GM23338 (cell line): ENCODE data around the gene PAM16. TPM values are rescaled to one million over a fixed set of nuclear protein-coding genes. Genes with fewer than 3 reads are reported as not detected.

ENCODE experiments used
- ATAC-seq: fragments of 200-7000 bp; cut with Tn5 transposase; 3 replicates; pipeline ENCODE4 v1.9.1; 2020
- DNase-seq: peaks from one replicate; pipeline ENCODE4 v3.0.0-alpha.2; 2015; ENCODE audit warnings: low spot score
- H2AFZ ChIP-seq: fragments of 200-600 bp; sonication (generic); 2 replicates; pipeline ENCODE4 v1.8.0; 2016; ENCODE audit warnings: antibody characterized with exemption, mild to moderate bottlenecking, moderate library complexity
- H3F3A ChIP-seq: fragments of 200-600 bp; sonication (generic); replicated peaks from 2 replicates; pipeline ENCODE4 v1.8.0; 2017; ENCODE audit warnings: antibody characterized with exemption, mixed run types, low read depth
- H3K27ac ChIP-seq: fragments of 200-600 bp; sonication (generic); 2 replicates; pipeline ENCODE4 v1.6.1; 2016; ENCODE audit warnings: low read depth
- H3K27me3 ChIP-seq: fragments of 200-600 bp; sonication (generic); 2 replicates; pipeline ENCODE4 v1.8.0; 2016; ENCODE audit warnings: mild to moderate bottlenecking, mixed run types, moderate library complexity; ENCODE audit not compliant: insufficient read depth
- H3K36me3 ChIP-seq: fragments of 200-600 bp; sonication (generic); 2 replicates; pipeline ENCODE4 v1.8.0; 2016; ENCODE audit warnings: mild to moderate bottlenecking; ENCODE audit not compliant: insufficient read depth
- H3K4me1 ChIP-seq: fragments of 200-600 bp; sonication (generic); 2 replicates; pipeline ENCODE4 v1.8.0; 2016; ENCODE audit warnings: mild to moderate bottlenecking, moderate library complexity; ENCODE audit not compliant: insufficient read depth
- H3K4me2 ChIP-seq: fragments of 200-600 bp; sonication (generic); 2 replicates; pipeline ENCODE4 v1.7.1; 2017; ENCODE audit warnings: mixed run types
- H3K4me3 ChIP-seq: fragments of 200-600 bp; sonication (generic); 2 replicates; pipeline ENCODE4 v1.6.1; 2016; ENCODE audit warnings: mixed run types
- H3K79me2 ChIP-seq: fragments of 200-600 bp; sonication (generic); replicated peaks from 2 replicates; pipeline ENCODE4 v1.8.0; 2017; ENCODE audit warnings: mild to moderate bottlenecking; ENCODE audit not compliant: insufficient read depth
- H3K9me2 ChIP-seq: fragments of 200-600 bp; sonication (generic); 2 replicates; pipeline ENCODE4 v1.8.0; 2017; ENCODE audit not compliant: insufficient read depth
- H4K20me1 ChIP-seq: fragments of 200-600 bp; sonication (generic); replicated peaks from 2 replicates; pipeline ENCODE4 v1.8.0; 2017; ENCODE audit warnings: mild to moderate bottlenecking; ENCODE audit not compliant: insufficient read depth
- H3K27ac Mint-ChIP-seq: 2 replicates; pipeline ENCODE4 v1.8.0; 2020; ENCODE audit warnings: inconsistent platforms, mild to moderate bottlenecking, moderate library complexity, mixed read lengths
- H3K27me3 Mint-ChIP-seq: 3 replicates; pipeline ENCODE4 v1.8.0; 2022; ENCODE audit warnings: low read depth, mild to moderate bottlenecking, moderate library complexity, mixed read lengths, inconsistent platforms; ENCODE audit not compliant: insufficient read depth, poor library complexity
- H3K36me3 Mint-ChIP-seq: 3 replicates; pipeline ENCODE4 v1.8.0; 2021; ENCODE audit warnings: low read depth, mild to moderate bottlenecking, inconsistent platforms, moderate library complexity, mixed read lengths
- H3K4me1 Mint-ChIP-seq: 3 replicates; pipeline ENCODE4 v1.8.0; 2020; ENCODE audit warnings: mild to moderate bottlenecking, inconsistent platforms, mixed read lengths
- H3K4me3 Mint-ChIP-seq: 3 replicates; pipeline ENCODE4 v1.8.0; 2021; ENCODE audit warnings: moderate library complexity, mild to moderate bottlenecking, inconsistent platforms, mixed read lengths
- H3K9me3 Mint-ChIP-seq: 3 replicates; pipeline ENCODE4 v1.8.0; 2020; ENCODE audit warnings: moderate library complexity, mild to moderate bottlenecking, inconsistent platforms, mixed read lengths
- CREB1 ChIP-seq: fragments of 250-450 bp; sonication (Bioruptor Pico); IDR thresholded peaks from 2 replicates; pipeline ENCODE4 v1.5.0; 2020; ENCODE audit warnings: low read depth, mild to moderate bottlenecking, moderate library complexity
- EZH2 ChIP-seq: fragments of 200-600 bp; sonication (generic); IDR thresholded peaks from one replicate; pipeline ENCODE4 v1.8.0; 2017; ENCODE audit warnings: antibody characterized with exemption, mild to moderate bottlenecking, low read depth; ENCODE audit not compliant: unreplicated experiment
- EZH2phosphoT487 ChIP-seq: fragments of 200-600 bp; sonication (generic); IDR thresholded peaks from one replicate; pipeline ENCODE4 v1.8.1; 2018; ENCODE audit warnings: antibody characterized with exemption; ENCODE audit not compliant: unreplicated experiment
- JUNB ChIP-seq: IDR thresholded peaks from one replicate; pipeline ENCODE4 v1.6.1; 2016; ENCODE audit warnings: antibody characterized with exemption; ENCODE audit not compliant: unreplicated experiment
- NANOG ChIP-seq: IDR thresholded peaks from 2 replicates; pipeline ENCODE4 v1.6.1; 2016; ENCODE audit warnings: antibody characterized with exemption, borderline replicate concordance
- POLR2AphosphoS5 ChIP-seq: IDR thresholded peaks from 2 replicates; pipeline ENCODE4 v1.6.1; 2016; ENCODE audit warnings: antibody characterized with exemption, low read depth
- STAT1 ChIP-seq: IDR thresholded peaks from one replicate; pipeline ENCODE4 v1.6.1; 2016; ENCODE audit warnings: antibody characterized with exemption; ENCODE audit not compliant: unreplicated experiment
- ZNF114 ChIP-seq: fragments of 250-450 bp; sonication (Bioruptor Pico); IDR thresholded peaks from 2 replicates; pipeline ENCODE4 v1.5.0; 2020; ENCODE audit warnings: mild to moderate bottlenecking, moderate library complexity
- ZNF331 ChIP-seq: fragments of 250-450 bp; sonication (Bioruptor Pico); IDR thresholded peaks from 2 replicates; pipeline ENCODE4 v1.5.0; 2020; ENCODE audit warnings: low read depth, mild to moderate bottlenecking, moderate library complexity
- polyA plus RNA-seq: library from polyadenylated mRNA; unstranded; fragments of >200 nt; fragmentation: Nextera tagmentation; extraction: Ambion mirVana; gene quantifications from 2 replicates; pipeline ENCODE4 v1.2.1, GENCODE V29; 2016
- total RNA-seq: library from RNA; depleted of rRNA; stranded (reverse); fragments of >200 nt; shearing (Covaris generic); gene quantifications from 2 replicates; pipeline ENCODE4 v1.2.3, GENCODE V29; 2014
- TF ChIP-seq, protein P1 (sequence below): IDR thresholded peaks from 2 replicates; pipeline ENCODE4 v1.6.1; 2016; ENCODE audit warnings: antibody characterized with exemption
- TF ChIP-seq, protein P2 (sequence below): fragments of 250-450 bp; sonication (Bioruptor Pico); IDR thresholded peaks from 2 replicates; pipeline ENCODE4 v1.5.0; 2020; ENCODE audit warnings: mild to moderate bottlenecking, moderate library complexity
- TF ChIP-seq, protein P3 (sequence below), 2 experiments: fragments of 200-600 bp in 1 of 2; sonication (generic) in 1 of 2; conservative IDR thresholded peaks; 2 replicates each; pipeline versions ENCODE4 v1.5.1 to v1.6.1; 2016 to 2017; ENCODE audit warnings: antibody characterized with exemption in 2 of 2, low read depth in 2 of 2, mild to moderate bottlenecking in 2 of 2, moderate library complexity in 1 of 2
- TF ChIP-seq, protein P4 (sequence below): IDR thresholded peaks from one replicate; pipeline ENCODE4 v1.6.1; 2018; ENCODE audit warnings: antibody characterized with exemption; ENCODE audit not compliant: unreplicated experiment

PAM16 gene
- total and polyA plus RNA-seq, 2 experiments from 2014 or later = 84.1 to 283 TPM

DNA sequence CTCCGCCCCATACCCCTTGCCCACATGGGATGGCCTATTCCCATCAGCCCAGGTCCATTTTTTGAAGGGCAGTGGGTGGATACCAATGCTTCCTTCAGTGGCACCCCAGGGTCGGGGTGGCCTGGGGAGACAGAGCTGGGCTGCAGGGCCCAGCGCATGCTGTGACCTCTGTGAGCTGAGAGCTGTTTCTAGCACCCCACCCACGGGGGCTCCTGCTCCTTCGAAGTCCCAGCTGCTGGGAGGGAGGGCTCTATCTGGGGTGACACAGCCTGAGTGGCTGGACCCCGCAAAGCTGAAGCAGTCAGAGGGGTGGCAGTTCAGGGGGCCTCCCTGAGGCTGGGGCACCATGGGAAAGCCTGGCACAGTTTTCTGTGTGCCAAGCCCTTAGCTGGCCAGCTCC is 10.7 kb downstream of the PAM16 start:
- H3K36me3 ChIP-seq = no peaks in the 10 kb centered on the region; the same call in 1 of the 2 replicates
- peaks cover 34% of the 10 kb centered on the region for H3K27me3 Mint-ChIP-seq

More for the DNA sequence above, 10.7 kb downstream of the PAM16 start:
- Histone ChIP-seq H3K4me3 (no peak overlapping the region), H3K79me2 (peaks cover 30% of the 10 kb centered on the region), H3K27ac (no peak overlapping the region), H4K20me1 (peaks cover 26% of the 10 kb centered on the region), H3K9me2 (no peaks in the 10 kb centered on the region), H3K4me1 (no peaks in the 10 kb centered on the region), H3K4me2 (no peak overlapping the region), H2AFZ (no peak overlapping the region), H3K27me3 (no peaks in the 10 kb centered on the region), H3F3A (peaks cover 31% of the 10 kb centered on the region; the same call in 1 of the 2 replicates)
- peaks cover 2% of the 10 kb centered on the region; the same call in 1 of the 3 replicates for H3K4me1 Mint-ChIP-seq
- DNase-seq (no peak), ATAC-seq (no peak)
- H3K36me3 Mint-ChIP-seq = peaks cover 29% of the 10 kb centered on the region
- TF ChIP-seq, protein P1, sequence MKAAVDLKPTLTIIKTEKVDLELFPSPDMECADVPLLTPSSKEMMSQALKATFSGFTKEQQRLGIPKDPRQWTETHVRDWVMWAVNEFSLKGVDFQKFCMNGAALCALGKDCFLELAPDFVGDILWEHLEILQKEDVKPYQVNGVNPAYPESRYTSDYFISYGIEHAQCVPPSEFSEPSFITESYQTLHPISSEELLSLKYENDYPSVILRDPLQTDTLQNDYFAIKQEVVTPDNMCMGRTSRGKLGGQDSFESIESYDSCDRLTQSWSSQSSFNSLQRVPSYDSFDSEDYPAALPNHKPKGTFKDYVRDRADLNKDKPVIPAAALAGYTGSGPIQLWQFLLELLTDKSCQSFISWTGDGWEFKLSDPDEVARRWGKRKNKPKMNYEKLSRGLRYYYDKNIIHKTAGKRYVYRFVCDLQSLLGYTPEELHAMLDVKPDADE = no peak
- TF ChIP-seq EZH2 (no peak), NANOG (no peak), ZNF331 (CRISPR knock-in tag) (no peak), JUNB (no peak), POLR2AphosphoS5 (no peak), STAT1 (no peak), CREB1 (no peak), EZH2phosphoT487 (no peak), ZNF114 (CRISPR knock-in tag) (no peak)
- TF ChIP-seq, protein P2, sequence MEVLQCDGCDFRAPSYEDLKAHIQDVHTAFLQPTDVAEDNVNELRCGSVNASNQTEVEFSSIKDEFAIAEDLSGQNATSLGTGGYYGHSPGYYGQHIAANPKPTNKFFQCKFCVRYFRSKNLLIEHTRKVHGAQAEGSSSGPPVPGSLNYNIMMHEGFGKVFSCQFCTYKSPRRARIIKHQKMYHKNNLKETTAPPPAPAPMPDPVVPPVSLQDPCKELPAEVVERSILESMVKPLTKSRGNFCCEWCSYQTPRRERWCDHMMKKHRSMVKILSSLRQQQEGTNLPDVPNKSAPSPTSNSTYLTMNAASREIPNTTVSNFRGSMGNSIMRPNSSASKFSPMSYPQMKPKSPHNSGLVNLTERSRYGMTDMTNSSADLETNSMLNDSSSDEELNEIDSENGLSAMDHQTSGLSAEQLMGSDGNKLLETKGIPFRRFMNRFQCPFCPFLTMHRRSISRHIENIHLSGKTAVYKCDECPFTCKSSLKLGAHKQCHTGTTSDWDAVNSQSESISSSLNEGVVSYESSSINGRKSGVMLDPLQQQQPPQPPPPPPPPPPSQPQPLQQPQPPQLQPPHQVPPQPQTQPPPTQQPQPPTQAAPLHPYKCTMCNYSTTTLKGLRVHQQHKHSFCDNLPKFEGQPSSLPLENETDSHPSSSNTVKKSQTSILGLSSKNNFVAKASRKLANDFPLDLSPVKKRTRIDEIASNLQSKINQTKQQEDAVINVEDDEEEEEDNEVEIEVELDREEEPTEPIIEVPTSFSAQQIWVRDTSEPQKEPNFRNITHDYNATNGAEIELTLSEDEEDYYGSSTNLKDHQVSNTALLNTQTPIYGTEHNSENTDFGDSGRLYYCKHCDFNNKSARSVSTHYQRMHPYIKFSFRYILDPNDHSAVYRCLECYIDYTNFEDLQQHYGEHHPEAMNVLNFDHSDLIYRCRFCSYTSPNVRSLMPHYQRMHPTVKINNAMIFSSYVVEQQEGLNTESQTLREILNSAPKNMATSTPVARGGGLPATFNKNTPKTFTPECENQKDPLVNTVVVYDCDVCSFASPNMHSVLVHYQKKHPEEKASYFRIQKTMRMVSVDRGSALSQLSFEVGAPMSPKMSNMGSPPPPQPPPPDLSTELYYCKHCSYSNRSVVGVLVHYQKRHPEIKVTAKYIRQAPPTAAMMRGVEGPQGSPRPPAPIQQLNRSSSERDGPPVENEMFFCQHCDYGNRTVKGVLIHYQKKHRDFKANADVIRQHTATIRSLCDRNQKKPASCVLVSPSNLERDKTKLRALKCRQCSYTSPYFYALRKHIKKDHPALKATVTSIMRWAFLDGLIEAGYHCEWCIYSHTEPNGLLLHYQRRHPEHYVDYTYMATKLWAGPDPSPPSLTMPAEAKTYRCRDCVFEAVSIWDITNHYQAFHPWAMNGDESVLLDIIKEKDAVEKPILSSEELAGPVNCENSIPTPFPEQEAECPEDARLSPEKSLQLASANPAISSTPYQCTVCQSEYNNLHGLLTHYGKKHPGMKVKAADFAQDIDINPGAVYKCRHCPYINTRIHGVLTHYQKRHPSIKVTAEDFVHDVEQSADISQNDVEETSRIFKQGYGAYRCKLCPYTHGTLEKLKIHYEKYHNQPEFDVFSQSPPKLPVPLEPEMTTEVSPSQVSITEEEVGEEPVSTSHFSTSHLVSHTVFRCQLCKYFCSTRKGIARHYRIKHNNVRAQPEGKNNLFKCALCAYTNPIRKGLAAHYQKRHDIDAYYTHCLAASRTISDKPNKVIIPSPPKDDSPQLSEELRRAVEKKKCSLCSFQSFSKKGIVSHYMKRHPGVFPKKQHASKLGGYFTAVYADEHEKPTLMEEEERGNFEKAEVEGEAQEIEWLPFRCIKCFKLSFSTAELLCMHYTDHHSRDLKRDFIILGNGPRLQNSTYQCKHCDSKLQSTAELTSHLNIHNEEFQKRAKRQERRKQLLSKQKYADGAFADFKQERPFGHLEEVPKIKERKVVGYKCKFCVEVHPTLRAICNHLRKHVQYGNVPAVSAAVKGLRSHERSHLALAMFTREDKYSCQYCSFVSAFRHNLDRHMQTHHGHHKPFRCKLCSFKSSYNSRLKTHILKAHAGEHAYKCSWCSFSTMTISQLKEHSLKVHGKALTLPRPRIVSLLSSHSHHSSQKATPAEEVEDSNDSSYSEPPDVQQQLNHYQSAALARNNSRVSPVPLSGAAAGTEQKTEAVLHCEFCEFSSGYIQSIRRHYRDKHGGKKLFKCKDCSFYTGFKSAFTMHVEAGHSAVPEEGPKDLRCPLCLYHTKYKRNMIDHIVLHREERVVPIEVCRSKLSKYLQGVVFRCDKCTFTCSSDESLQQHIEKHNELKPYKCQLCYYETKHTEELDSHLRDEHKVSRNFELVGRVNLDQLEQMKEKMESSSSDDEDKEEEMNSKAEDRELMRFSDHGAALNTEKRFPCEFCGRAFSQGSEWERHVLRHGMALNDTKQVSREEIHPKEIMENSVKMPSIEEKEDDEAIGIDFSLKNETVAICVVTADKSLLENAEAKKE (CRISPR knock-in tag) = no peak
- TF ChIP-seq, protein P3, sequence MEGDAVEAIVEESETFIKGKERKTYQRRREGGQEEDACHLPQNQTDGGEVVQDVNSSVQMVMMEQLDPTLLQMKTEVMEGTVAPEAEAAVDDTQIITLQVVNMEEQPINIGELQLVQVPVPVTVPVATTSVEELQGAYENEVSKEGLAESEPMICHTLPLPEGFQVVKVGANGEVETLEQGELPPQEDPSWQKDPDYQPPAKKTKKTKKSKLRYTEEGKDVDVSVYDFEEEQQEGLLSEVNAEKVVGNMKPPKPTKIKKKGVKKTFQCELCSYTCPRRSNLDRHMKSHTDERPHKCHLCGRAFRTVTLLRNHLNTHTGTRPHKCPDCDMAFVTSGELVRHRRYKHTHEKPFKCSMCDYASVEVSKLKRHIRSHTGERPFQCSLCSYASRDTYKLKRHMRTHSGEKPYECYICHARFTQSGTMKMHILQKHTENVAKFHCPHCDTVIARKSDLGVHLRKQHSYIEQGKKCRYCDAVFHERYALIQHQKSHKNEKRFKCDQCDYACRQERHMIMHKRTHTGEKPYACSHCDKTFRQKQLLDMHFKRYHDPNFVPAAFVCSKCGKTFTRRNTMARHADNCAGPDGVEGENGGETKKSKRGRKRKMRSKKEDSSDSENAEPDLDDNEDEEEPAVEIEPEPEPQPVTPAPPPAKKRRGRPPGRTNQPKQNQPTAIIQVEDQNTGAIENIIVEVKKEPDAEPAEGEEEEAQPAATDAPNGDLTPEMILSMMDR (conservative IDR thresholded peaks at IDR 0.05; ENCODE audit: low read depth in 2 of 2) = no peak
- TF ChIP-seq, protein P4, sequence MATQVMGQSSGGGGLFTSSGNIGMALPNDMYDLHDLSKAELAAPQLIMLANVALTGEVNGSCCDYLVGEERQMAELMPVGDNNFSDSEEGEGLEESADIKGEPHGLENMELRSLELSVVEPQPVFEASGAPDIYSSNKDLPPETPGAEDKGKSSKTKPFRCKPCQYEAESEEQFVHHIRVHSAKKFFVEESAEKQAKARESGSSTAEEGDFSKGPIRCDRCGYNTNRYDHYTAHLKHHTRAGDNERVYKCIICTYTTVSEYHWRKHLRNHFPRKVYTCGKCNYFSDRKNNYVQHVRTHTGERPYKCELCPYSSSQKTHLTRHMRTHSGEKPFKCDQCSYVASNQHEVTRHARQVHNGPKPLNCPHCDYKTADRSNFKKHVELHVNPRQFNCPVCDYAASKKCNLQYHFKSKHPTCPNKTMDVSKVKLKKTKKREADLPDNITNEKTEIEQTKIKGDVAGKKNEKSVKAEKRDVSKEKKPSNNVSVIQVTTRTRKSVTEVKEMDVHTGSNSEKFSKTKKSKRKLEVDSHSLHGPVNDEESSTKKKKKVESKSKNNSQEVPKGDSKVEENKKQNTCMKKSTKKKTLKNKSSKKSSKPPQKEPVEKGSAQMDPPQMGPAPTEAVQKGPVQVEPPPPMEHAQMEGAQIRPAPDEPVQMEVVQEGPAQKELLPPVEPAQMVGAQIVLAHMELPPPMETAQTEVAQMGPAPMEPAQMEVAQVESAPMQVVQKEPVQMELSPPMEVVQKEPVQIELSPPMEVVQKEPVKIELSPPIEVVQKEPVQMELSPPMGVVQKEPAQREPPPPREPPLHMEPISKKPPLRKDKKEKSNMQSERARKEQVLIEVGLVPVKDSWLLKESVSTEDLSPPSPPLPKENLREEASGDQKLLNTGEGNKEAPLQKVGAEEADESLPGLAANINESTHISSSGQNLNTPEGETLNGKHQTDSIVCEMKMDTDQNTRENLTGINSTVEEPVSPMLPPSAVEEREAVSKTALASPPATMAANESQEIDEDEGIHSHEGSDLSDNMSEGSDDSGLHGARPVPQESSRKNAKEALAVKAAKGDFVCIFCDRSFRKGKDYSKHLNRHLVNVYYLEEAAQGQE = no peak
- H3K27ac Mint-ChIP-seq = no peak overlapping the region
- no peak overlapping the region for H3K4me3 Mint-ChIP-seq
- H3K9me3 Mint-ChIP-seq = peaks cover 17% of the 10 kb centered on the region
